HG03432 (cell line): ENCODE results near the gene KCNJ13.
"Not testable (repeated sequence)": the region's sequence is repeated elsewhere in the genome, so short reads cannot be mapped to it uniquely, and the experiment has no call there.

Experiments used
- ATAC-seq: cut with Tn5 transposase; IDR thresholded peaks from one replicate; pipeline ENCODE4 v1.9.1; 2021; ENCODE audit warnings: mild to moderate bottlenecking, moderate library complexity; ENCODE audit not compliant: unreplicated experiment

KCNJ13 gene

DNA sequence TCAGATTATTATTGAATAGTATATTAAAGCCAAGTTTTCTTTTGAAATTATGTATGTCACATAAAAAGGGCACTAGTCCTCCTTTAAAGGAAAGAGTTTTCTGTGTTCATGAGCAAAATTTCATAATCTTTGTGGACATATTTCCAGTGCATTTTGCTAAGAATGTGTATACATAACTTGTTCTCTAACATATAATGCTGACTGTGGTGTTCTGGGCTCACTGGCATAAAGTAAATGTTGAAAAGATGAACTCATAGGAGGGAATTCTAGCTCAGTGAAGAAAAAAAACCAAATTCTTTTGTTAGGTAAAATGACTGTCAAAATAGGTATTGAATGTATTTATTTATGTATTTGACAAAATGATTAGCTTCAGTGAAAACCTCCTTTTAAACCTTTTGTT, 6.2 kb downstream of the KCNJ13 start:
- ATAC-seq = no peak

DNA sequence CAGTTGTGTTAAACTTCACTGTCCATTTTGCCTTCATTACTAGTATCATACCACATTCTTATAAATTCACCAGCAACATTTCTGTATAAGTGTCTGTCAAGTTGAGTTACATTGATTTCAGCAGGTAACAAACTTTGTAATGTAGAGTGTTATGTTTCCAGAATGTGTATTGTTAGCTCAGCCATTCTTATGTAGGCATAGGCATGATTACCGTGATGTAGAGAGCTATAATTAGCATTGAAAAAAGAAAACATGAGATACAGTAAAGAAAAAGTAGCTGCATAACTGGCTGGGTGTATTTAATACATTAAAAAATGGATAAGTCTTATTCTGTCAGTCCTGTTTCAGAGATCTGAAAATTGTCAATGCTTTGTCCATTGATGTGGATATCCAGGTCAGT, 8.5 kb downstream of the KCNJ13 start:
- no peak for ATAC-seq

DNA sequence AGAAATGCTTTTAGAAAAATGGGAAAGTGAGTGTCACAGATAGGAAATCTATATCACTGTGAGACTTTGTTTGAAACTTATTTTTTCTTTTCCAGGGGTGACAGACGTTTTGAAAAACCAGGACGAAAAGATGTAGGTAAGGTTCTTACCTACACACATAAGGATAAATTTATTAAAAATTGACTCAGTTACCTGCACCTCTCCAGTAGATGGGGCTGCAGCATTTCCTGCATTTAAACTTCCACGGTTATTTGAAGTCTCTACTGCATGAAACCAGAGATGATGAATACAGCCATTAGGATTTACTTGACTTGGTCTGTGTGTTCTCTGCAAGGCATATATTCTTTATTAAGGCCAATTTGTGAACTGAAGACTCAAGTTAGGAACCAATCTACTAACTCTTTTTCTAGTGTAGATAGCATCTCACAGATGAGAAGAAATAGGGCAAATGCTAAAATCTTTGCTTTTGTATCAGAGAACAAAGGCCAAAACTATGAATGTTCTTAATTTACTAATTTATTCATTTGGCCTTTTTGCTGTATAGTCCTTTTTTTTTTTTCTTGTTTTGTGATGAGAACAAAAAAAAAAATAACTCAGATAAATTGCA, 15.0 kb downstream of the KCNJ13 start:
- no peak for ATAC-seq

DNA sequence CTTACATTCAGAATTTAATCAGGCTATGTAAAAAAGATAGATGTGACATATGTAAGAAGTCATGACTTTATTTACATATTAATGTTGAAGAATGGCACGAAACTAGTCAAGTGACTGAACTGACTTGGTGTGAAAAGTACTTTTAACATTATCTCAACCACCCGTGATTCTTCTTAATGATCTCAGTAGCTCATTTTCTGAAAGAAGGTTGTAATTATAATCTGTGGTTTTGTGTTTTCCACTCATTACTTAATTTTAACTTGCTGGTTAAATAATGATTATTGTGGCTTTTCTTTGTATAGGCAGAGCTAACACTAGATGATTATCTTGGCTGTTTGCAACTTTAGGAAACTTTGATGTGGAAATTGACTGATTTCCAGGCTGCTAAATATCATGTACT, 18.5 kb downstream of the KCNJ13 start:
- no peak for ATAC-seq

DNA sequence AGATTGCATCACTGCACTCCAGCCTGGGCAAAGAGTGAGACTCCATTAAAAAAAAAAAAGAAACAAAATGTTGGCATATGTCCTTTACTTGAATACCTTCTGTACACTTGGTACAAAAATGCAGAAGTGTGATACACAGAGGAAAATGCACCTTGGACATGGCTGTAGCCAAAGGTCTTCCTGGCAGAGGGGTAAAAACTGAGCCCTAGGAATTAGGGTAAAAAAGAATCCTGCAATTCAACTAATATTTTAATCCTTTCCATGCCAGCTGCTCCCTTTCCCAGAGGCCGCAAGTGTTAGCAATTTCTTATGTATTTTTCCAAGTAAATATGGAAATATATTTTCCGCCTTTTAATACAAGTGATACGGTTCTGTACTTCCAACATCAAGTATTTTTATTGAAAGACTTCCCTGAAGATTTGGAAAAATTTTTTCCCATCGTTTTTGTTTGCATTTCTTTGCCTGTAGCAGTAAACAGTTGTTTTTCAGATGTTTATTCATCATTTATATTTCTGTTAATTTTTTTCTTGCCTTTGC, 26.2 kb downstream of the KCNJ13 start:
- no peak for ATAC-seq

DNA sequence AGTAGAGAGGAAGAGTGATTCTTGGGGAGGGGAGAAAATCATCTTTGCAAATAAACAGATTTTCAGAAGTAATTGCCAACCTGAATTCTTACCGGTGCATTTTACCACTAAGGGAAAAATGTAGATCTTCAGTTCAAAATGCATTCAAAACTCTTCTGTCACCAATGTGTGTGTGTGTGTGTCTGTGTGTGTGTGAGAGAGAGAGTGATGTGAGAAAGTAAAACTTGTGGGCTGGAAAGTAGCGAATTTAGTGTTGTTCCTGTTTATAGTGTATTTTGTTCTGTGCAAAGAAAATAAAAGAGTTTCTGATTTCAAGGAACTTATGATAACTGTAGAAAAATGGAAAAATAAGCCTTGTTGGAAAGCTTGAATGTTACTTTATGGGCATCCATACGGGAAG, 27.0 kb downstream of the KCNJ13 start:
- ATAC-seq = no peak

DNA sequence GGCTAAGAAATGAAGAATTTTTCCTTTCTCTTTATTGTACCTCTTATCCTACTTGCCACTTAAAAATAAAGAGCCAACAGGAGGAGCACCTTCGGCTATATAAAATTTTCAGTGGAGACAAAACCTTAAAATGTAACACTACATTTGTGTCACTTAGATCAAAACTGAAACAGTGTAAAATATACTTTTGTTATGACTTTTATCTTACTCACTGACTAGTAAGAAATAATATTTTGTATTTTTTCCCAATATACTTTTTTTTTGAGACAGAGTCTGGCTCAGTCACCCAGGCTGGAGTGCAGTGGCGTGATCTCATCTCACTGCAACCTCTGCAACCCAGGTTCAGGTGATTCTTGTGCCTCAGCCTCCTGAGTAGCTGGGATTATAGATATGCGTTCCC, 28.3 kb downstream of the KCNJ13 start:
- ATAC-seq = no peak

DNA sequence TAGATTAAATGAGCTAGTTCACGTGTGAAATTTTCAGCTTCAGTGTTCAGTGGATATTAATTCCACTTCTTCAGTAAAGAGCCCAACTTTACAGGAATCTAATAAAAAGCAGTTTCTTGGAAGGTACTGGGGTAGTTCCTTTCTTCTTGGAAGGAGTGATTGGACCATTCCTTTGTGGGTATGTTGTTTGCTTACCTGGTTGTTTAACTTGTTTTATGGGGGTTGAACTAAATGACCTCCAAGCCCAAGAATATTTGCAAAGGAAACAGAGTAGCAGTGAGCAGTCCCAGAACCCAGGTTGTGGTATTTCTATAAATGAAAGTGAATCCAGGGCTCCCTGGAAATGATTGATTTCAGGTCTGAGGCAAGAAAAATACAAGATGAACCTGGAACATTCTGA, 31.4 kb downstream of the KCNJ13 start:
- ATAC-seq = no peak

DNA sequence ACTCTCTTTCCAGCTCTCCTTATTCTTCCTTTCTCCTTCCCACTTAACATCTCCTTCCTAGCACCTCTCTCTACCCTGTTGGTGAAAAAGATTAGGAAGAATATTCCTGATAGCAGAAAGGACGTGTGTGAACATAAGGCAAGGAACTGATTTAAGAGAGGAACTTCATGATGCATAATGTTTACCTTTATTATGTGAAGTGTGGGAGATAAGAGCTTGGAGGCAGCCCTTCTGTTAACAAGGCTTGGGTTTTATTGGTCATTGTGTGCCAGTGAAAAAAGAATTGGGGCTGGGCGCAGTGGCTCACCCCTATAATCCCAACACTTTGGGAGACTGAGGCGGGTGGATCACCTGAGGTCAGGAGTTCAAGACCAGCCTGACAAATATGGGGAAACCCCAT, 34.4 kb downstream of the KCNJ13 start:
- ATAC-seq = no peak

DNA sequence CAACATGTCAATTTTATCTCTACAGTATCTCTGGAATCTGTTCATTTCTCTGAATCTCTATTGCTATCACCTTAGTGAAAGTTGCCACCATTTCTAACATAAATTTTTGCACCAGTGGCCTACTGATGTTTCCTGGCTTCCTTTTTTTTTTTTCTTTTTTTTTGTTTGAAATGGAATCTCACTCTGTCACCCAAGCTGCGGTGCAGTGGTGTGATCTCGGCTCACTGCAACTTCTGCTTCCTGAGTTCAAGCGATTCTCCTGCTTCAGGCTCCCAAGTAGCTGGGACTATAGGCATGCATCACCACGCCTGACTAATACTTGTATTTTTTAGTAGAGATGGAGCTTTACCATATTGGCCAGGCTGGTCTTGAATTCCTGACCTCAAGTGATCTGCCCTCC, 35.1 kb downstream of the KCNJ13 start:
- ATAC-seq = no peak

DNA sequence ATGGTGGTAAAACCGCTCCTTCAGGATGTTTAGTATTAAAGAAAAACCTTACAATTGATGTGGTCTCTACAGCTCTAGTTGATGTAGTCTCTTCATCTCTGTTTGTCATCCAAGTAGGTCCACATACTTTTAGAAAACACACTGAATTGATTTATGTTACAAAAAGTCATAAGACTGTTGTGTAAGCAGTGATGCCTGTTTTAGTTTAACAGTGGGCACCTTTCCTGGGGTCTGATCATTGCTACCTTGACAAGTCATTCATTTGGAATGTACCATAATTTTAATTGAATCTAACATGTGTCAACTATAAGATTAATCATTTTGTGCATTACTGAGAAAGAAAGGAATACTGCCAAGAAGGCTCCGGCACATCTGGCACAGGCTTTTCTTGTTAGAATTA, 44.9 kb downstream of the KCNJ13 start:
- ATAC-seq = no peak

DNA sequence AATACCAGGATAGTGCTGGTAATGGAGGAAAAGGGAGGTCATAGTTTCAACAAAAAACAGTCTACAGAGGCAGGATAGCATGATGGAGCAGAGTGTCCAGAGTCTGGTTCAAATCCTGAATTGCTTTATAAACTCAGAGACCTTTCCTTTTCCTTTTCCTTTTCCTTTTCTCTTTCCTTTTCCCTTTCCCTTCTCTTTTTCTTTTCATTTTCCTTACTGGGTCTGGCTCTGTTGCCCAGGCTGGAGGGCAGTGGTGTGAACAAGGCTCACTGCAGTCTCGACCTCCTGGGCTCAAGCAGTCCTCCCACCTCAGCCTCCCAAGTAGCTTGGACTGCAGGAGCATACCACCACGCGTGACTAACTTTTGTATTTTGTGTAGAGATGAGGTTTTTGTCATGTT, 47.6 kb downstream of the KCNJ13 start:
- no peak for ATAC-seq

DNA sequence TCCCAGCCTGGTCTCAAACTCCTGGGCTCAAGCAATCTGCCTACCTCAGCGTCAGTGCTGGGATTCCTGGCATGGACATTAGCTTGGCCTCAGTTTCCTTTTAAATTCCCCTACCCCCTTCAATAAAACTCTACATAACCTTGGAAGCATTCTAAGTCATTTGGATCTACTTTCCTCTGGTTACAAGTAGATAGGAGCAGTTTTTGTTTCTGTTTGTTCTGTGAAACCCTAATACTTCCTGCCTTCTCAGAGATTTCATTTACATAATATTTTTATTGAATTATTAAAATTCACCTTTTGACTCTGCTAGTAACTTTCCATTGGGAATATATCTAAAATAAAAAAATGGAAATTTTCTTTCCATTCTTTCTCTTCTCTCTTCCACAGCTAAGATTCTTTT, 53.3 kb downstream of the KCNJ13 start:
- ATAC-seq = no peak

DNA sequence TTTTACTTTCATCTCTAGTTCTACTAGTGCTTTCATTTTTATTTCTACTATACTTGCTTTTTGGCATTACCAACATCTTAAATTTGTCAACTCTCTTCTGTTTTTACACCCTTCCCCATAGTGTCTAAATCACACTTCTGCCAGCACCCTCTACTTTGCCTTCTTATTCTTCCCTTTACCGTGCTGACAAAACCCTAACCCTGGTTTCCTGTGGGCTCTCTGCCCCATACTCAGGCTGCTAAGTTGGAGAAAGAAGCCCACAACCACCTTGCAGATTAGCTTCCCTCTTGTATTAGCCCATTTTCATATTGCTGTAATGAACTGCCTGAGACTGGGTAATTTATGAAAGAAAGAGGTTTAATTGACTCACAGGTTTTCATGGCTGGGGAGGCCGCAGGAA, 54.5 kb downstream of the KCNJ13 start:
- no peak for ATAC-seq

DNA sequence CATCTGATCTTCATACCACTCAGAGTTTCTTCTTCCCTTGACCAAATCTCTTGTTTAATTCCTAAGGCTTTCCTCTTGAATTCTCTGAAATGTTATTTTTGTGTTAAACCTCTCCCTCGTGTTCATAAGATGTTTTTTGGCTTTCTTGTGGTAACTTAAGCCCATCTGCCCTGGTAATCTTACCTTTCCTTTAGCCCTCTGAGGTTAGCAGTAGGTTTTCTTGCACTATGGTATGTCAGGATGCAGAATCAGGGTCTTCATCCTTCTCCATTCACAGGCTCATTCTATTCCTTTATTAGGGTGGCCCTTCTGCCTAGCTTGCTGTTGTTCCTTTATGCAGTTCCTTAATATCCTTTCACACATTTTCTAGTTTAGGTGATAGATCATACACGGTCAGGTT, 55.1 kb downstream of the KCNJ13 start:
- ATAC-seq = no peak

DNA sequence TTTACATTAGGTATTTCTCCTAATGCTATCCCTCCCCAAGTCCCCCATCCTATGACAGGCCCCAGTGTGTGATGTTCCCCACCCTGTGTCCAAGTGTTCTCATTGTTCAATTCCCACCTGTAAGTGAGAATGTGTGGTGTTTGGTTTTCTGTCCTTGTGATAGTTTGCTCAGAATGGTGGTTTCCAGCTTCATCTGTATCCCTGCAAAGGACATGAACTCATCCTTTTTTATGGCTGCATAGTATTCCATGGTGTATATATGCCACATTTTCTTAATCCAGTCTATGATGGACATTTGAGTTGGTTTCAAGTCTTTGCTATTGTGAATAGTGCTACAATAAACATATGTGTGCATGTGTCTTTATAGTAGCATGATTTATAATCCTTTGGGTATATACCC, 56.3 kb downstream of the KCNJ13 start:
- not testable (repeated sequence) for ATAC-seq
